CD4-positive, alpha-beta T cell treated with Interleukin-17A for 4 hours (primary cell): ENCODE measurements around the gene TMEM145.
A peak's percentile ranks its signal among the peaks of the same experiment; 100 is the strongest.

Experiments
- DNase-seq: peaks from one replicate; pipeline ENCODE4 v3.0.0-alpha.2; 2020; ENCODE audit warnings: mixed read lengths

TMEM145 gene

GRCh38 chr19:42290136-42290522 is 23.0 kb upstream of the TMEM145 start:
- no peak for DNase-seq

GRCh38 chr19:42290523-42291434 is 22.3 kb upstream of the TMEM145 start:
- DNase-seq, result peak; percentile 68

GRCh38 chr19:42291435-42291810 is 21.7 kb upstream of the TMEM145 start:
- no peak for DNase-seq

- no peak for DNase-seq
Observed at GRCh38 chr19:42292042-42292960, 20.8 kb upstream of the TMEM145 start.

- DNase-seq, result no peak
Observed at GRCh38 chr19:42292963-42293362, 20.1 kb upstream of the TMEM145 start.

GRCh38 chr19:42293540-42293939 is 19.6 kb upstream of the TMEM145 start:
- no peak for DNase-seq

GRCh38 chr19:42293948-42294347 is 19.2 kb upstream of the TMEM145 start:
- no peak for DNase-seq

GRCh38 chr19:42294471-42295137 is 18.5 kb upstream of the TMEM145 start:
- DNase-seq, result no peak

GRCh38 chr19:42295342-42295741 is 17.8 kb upstream of the TMEM145 start:
- no peak for DNase-seq

- DNase-seq, result peak; percentile 93
Observed at GRCh38 chr19:42295831-42296525, 17.1 kb upstream of the TMEM145 start.

GRCh38 chr19:42297039-42297438 is 16.1 kb upstream of the TMEM145 start:
- no peak for DNase-seq

- peak; percentile 46 for DNase-seq
Observed at GRCh38 chr19:42301646-42302203, 11.4 kb upstream of the TMEM145 start, which contains the start of gene PRR19. PRR19 (plus strand) TSS chr19:42302132; CDS start chr19:42309585, 7,453 bp downstream.

- no peak for DNase-seq
Observed at GRCh38 chr19:42303101-42303464, 10.0 kb upstream of the TMEM145 start.

- no peak for DNase-seq
Observed at GRCh38 chr19:42303876-42304275, 9.2 kb upstream of the TMEM145 start.

GRCh38 chr19:42306646-42307045 is 6.5 kb upstream of the TMEM145 start:
- DNase-seq, result no peak

- DNase-seq, result no peak
Observed at GRCh38 chr19:42309686-42310085, 3.4 kb upstream of the TMEM145 start.

- no peak for DNase-seq
Observed at GRCh38 chr19:42311657-42312056, 1.5 kb upstream of the TMEM145 start.

GRCh38 chr19:42312370-42312769 is 739 bp upstream of the TMEM145 start:
- no peak for DNase-seq

GRCh38 chr19:42313840-42314755 is 989 bp downstream of the TMEM145 start:
- no peak for DNase-seq

- DNase-seq, result no peak
Observed at GRCh38 chr19:42315024-42315423, 1.9 kb downstream of the TMEM145 start.
